ENCODE measurements around the gene STARD3NL. TPM values are rescaled to one million over a fixed set of nuclear protein-coding genes. Genes with fewer than 3 reads are reported as not detected.
"Not testable (repeated sequence)": the region's sequence is repeated elsewhere in the genome, so short reads cannot be mapped to it uniquely, and the experiment has no call there.

STARD3NL gene
- polyA plus RNA-seq, 6 donors from 2014 or later: 48.1 to 80.2 (median 55.0) TPM

DNA sequence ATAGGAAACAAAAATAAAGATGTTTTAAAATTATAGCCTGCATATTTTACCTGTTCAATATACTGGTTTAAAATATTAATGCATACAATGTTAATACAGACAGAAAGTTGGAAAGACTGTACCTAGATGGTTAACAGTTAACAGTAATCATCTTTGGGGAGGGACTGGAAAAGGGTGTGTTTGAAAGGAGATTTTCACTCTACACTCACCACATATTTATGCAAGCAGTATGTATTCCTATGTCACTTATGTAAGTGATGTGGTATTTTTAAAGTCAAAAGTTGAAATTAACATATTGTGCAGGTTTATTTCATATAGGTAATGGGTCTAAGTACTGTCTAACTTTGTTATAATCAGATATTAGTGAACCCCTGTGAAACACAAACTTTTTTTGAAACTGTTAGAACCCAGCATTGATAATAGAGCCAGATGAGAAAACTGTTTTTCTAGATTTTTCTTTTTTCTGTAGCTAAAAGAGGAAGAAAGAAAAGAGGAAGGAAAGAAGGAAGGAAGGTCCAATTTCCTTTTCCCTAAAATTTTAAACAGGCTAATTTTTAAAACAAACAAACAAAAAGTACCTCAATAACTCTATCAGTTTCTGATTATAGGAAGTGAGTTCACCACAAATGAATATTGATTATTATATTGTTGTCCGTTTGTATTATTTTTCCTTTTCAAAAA lies 9.0 kb upstream of the STARD3NL start:
- Mint-ChIP-seq H3K9me3 (peaks cover 0 to 5% (median 0%) of the 10 kb centered on the region in 7 donors), H3K27me3 (no peaks in the 10 kb centered on the region), H3K4me3 (no peak overlapping the region), H3K4me1 (peaks cover 0 to 9% (median 5%) of the 10 kb centered on the region in 3 donors), H3K27ac (no peak overlapping the region), H3K36me3 (no peaks in the 10 kb centered on the region)
- no peak for ATAC-seq (ENCODE audit: low read depth in 2 of 2)
- no peak for DNase-seq

DNA sequence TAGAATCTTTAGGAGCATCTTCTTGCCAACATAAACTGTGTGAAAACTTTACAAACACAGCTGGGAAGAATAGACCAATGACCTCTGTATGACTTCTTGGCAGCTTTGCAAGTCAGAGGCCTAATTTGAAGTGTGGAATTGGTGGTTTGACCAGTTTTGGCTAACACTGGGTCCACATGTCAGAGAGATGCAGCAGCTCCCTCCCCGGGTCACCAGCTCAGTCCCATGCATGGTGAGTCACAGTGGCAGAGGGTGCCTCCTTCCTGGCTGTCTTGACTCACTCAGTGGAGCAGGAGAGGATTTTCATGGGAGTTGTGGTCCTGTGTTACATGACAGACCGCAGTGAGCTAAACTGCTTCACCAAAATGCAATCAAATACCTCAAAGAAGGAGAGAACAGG lies 8.2 kb upstream of the STARD3NL start:
- Mint-ChIP-seq H3K27me3 (no peaks in the 10 kb centered on the region), H3K9me3 (peaks cover 0 to 5% (median 0%) of the 10 kb centered on the region in 7 donors), H3K27ac (no peak overlapping the region), H3K4me3 (no peak overlapping the region), H3K4me1 (peaks cover 0 to 9% (median 5%) of the 10 kb centered on the region in 3 donors), H3K36me3 (no peaks in the 10 kb centered on the region)
- ATAC-seq (ENCODE audit: low read depth in 2 of 2): no peak
- no peak for DNase-seq

DNA sequence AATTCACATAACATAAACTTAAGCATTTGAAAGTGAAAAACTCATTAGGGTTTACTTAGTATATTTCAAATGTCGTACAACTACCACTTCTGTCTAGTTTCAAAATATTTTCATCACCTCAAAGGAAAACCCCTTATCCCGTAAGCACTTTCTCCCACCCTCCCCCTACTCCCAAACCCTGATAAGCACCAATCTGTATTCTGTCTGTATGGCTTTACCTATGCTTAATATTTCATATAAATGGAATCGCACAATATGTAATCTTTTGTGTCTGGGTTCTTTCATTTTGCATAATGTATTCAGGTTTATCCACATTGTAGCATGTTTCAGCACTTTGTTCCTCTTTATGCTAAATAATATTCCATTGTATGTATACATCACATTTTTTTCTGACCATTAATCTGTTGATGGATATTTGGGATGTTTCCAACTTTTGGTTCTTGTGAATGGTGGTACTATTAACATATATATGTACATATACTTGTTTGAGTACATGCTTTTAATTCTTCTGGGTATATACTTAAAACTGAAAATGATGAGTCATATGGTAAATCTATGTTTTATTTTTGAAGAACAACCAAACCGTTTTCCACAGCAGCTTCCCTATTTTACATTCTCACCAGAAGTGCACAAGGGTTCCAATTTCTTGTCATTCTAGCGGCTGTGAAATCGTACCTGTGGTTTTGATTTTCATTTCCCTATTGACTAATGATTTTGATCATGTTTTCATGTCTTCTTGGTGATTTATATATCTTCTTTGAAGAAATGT lies 6.2 kb upstream of the STARD3NL start:
- Mint-ChIP-seq H3K36me3 (no peaks in the 10 kb centered on the region), H3K27me3 (no peaks in the 10 kb centered on the region), H3K4me3 (no peak overlapping the region), H3K27ac (no peak overlapping the region), H3K9me3 (peaks cover 0 to 5% (median 0%) of the 10 kb centered on the region in 7 donors), H3K4me1 (peaks cover 0 to 9% (median 5%) of the 10 kb centered on the region in 3 donors)
- DNase-seq (no peak), ATAC-seq (ENCODE audit: low read depth in 2 of 2) (peak; percentile 27 to 57)

DNA sequence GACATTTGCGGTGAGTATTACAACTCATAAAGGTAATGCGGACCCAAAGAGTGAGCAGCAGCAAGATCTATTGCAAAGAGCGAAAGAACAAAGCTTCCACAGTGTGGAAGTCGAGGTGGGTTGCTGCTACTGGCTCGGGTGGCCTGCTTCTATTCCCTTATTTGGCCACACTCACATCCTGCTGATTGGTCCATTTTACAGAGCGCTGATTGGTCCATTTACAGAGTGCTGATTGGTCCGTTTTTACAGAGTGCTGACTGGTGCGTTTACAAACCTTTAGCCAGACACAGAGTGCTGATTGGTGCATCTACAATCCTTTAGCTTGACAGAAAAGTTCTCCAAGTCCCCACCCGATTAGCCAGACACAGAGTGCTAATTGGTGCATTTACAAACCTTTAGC lies 2.5 kb upstream of the STARD3NL start:
- ATAC-seq (ENCODE audit: low read depth in 2 of 2); H3K27me3 Mint-ChIP-seq: not testable (repeated sequence)

GRCh38 chr7:38177621-38178003 lies 433 bp upstream of the STARD3NL start:
- H3K4me1 Mint-ChIP-seq: peaks cover 25 to 31% (median 30%) of the 10 kb centered on the region in 3 donors
- ATAC-seq (ENCODE audit: low read depth in 2 of 2) (peak; percentile 9 to 18), DNase-seq (no peak)
- peaks cover 0 to 3% (median 0%) of the 10 kb centered on the region in 7 donors for H3K9me3 Mint-ChIP-seq
- peak overlapping the region; percentile 95 to 99 (median 98) for H3K27ac Mint-ChIP-seq
- H3K27me3 Mint-ChIP-seq: no peaks in the 10 kb centered on the region
- peak overlapping the region; percentile 93 to 100 (median 98) for H3K4me3 Mint-ChIP-seq
- no peaks in the 10 kb centered on the region for H3K36me3 Mint-ChIP-seq

More for the DNA sequence above, 2.5 kb upstream of the STARD3NL start:
- H3K4me1 Mint-ChIP-seq: peaks cover 26 to 39% (median 28%) of the 10 kb centered on the region in 3 donors
- peak overlapping the region in 1 of 8 donors; percentile 93 for H3K4me3 Mint-ChIP-seq
- not testable (repeated sequence) for H3K9me3 Mint-ChIP-seq, H3K27ac Mint-ChIP-seq, H3K36me3 Mint-ChIP-seq, DNase-seq

- H3K27me3 Mint-ChIP-seq: no peaks in the 10 kb centered on the region
- peak overlapping the region; percentile 95 to 98 (median 98) for H3K27ac Mint-ChIP-seq
- peaks cover 0 to under 1% of the 10 kb centered on the region in 2 donors for H3K36me3 Mint-ChIP-seq
- peaks cover 0 to 2% (median 0%) of the 10 kb centered on the region in 7 donors for H3K9me3 Mint-ChIP-seq
- H3K4me3 Mint-ChIP-seq: peak overlapping the region; percentile 93 to 100 (median 98)
- ATAC-seq (ENCODE audit: low read depth in 2 of 2) (peak; percentile 44 to 47), DNase-seq (peak; percentile 52)
- peaks cover 25 to 34% (median 31%) of the 10 kb centered on the region in 3 donors for H3K4me1 Mint-ChIP-seq
These were observed 775 bp downstream of the STARD3NL start for GRCh38 chr7:38178695-38179344.

DNA sequence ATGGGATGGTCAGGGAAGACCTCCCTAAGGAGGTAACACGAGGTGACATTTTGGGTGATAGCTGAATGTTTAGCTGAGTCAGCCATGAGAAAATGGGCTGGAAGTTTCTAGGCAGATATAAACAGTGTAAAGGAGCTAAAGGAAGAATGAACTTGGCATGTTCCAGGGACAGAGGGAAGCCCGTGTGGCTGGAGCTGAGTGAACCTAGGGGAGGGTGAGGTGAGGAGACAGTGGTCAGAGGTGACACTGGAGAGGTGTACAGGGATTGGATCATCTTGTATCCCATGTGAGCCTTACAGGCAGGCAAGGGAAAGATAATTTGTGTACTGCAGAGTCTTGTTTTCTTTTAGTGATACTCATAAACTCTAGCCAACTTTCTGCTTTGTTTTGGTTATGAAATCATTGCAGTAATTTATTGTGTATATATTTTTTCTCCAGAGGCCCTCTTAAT lies 1.8 kb downstream of the STARD3NL start:
- DNase-seq (no peak), ATAC-seq (ENCODE audit: low read depth in 2 of 2) (no peak)
- Mint-ChIP-seq H3K4me1 (peaks cover 30 to 39% (median 38%) of the 10 kb centered on the region in 3 donors), H3K27me3 (no peaks in the 10 kb centered on the region), H3K36me3 (peaks cover 0 to 5% of the 10 kb centered on the region in 2 donors), H3K27ac (peak overlapping the region in 5 of 6 donors; percentile 68 to 98 (median 95)), H3K4me3 (peak overlapping the region; percentile 15 to 99 (median 46)), H3K9me3 (no peaks in the 10 kb centered on the region)

- Mint-ChIP-seq H3K36me3 (peaks cover 0 to 5% of the 10 kb centered on the region in 2 donors), H3K27ac (peak overlapping the region in 1 of 6 donors; percentile 9), H3K4me3 (peak overlapping the region in 1 of 8 donors; percentile 7), H3K9me3 (no peaks in the 10 kb centered on the region), H3K27me3 (no peaks in the 10 kb centered on the region), H3K4me1 (peaks cover 41 to 52% (median 50%) of the 10 kb centered on the region in 3 donors)
- ATAC-seq (ENCODE audit: low read depth in 2 of 2) (no peak), DNase-seq (no peak)
These were observed 3.1 kb downstream of the STARD3NL start for GRCh38 chr7:38181111-38181510.

GRCh38 chr7:38182450-38182849 lies 4.4 kb downstream of the STARD3NL start:
- peaks cover 0 to 5% of the 10 kb centered on the region in 2 donors for H3K36me3 Mint-ChIP-seq
- no peaks in the 10 kb centered on the region for H3K9me3 Mint-ChIP-seq
- no peaks in the 10 kb centered on the region for H3K27me3 Mint-ChIP-seq
- peaks cover 51 to 64% (median 62%) of the 10 kb centered on the region in 3 donors for H3K4me1 Mint-ChIP-seq
- no peak overlapping the region for H3K27ac Mint-ChIP-seq
- no peak for ATAC-seq (ENCODE audit: low read depth in 2 of 2)
- no peak for DNase-seq
- no peak overlapping the region for H3K4me3 Mint-ChIP-seq

DNA sequence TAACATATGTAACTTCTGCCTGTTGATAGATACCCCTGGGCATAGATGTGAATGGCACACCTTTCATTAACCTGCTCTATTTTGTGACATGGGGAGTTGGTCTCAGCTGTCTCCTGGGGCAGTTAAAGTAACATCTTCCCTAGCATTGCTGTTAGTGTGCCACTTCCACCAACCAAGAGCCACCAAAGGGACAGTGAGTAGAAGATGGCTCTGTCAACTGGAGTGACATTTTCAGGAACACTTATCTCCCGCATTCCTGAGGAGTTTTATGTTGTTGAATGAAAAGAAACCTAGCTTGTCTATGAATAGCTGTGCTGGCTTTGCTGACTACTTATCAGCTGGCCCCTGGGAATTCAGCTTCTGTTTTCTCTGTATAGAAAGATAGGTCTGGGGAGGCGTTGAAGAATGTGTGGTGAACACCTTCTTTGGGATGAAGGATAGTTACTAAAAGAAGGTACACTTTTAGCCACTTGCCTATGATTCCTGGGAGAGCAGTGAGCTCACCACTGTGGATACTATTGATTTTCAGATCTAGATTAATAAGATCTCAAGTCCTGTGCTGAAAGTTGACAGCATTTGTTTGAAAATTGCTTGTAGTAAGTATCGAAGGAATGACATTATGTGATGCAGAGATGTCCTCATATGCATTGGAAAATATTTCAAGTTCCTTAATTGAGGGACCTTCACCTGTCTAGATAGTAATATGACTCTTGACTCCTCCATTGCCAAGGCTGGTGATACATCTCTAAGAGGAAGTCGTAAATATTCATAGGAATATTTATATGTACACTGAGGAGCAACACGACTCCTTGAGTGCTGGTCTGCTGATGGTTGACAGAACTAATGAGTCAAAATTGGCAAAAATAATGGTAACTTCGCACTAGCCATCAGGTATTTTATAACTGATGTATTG lies 7.6 kb downstream of the STARD3NL start:
- no peaks in the 10 kb centered on the region for H3K27me3 Mint-ChIP-seq
- DNase-seq (no peak), ATAC-seq (ENCODE audit: low read depth in 2 of 2) (no peak)
- H3K36me3 Mint-ChIP-seq: peaks cover 0 to 5% of the 10 kb centered on the region in 2 donors
- no peak overlapping the region for H3K4me3 Mint-ChIP-seq
- peaks cover 53 to 64% (median 57%) of the 10 kb centered on the region in 3 donors for H3K4me1 Mint-ChIP-seq
- peak overlapping the region in 5 of 6 donors; percentile 17 to 71 (median 34) for H3K27ac Mint-ChIP-seq
- H3K9me3 Mint-ChIP-seq: no peaks in the 10 kb centered on the region

DNA sequence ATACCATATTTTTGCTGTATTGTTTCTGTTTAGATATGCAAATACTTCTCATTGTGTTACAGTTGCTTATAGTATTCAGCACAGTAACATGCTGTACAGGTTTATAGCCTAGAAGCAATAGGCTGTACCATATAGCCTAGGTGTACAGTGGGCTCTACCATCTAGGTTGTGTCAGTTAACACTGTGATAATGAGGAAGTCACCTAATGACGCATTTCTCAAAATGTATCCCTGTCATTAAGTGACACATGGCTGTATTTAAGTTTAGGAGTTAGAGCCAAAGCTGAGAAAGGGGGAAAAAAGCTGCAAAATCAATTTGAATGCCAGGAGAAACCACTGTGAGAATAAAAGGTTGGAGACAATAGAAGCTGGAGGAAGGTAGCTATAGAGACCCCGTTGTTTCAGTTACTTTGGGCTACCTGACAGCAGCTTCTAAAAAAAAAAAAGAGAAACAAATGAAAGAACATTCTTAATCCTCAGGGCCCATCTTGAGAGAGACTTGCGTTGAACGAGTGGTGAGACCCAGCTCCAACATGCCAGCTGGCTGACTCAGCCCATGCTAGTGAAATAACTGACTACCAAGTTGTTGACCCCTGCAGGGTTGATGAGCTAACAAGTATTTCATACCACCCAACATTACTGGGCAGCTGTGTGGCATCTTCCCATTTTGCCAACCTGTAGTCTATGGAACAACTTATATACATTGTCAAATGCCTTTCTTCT lies 8.7 kb downstream of the STARD3NL start:
- Mint-ChIP-seq H3K9me3 (peaks cover 0 to 2% (median 0%) of the 10 kb centered on the region in 7 donors), H3K4me1 (peaks cover 51 to 65% (median 64%) of the 10 kb centered on the region in 3 donors)
- peak; percentile 74 to 78 for ATAC-seq (ENCODE audit: low read depth in 2 of 2)

More for the DNA sequence above, 8.7 kb downstream of the STARD3NL start:
- Mint-ChIP-seq H3K4me3 (peak overlapping the region in 2 of 8 donors; percentile 7 to 10), H3K36me3 (peaks cover 0 to 5% of the 10 kb centered on the region in 2 donors), H3K27ac (peak overlapping the region; percentile 25 to 91 (median 66)), H3K27me3 (no peaks in the 10 kb centered on the region)
- DNase-seq: peak; percentile 30
